HCT116 (cell line): ENCODE measurements around the gene ADARB2. TPM values are rescaled to one million over a fixed set of nuclear protein-coding genes. Genes with fewer than 3 reads are reported as not detected.

Source experiments
- ATAC-seq: fragments of 200-7000 bp; cut with Tn5 transposase; 2 replicates; pipeline ENCODE4 v1.9.1; 2020; ENCODE audit warnings: mild to moderate bottlenecking, moderate library complexity
- BruUV-seq: library from RNA; stranded (reverse); fragments of 400-500 nt; replicated peaks from 2 replicates; lab custom pipeline; 2021; lab: Mats Ljungman, UMichigan
- CTCF ChIA-PET: fragments of 300-600 bp; sonication (Branson Sonifier 250); formaldehyde crosslinking; loops from one replicate; lab custom pipeline; 2021; ENCODE audit warnings: antibody characterized with exemption; lab: Charles Lee
- POLR2A ChIA-PET: fragments of 300-600, 350-600 bp; sonication (Branson Sonifier 250); formaldehyde crosslinking; loops from one replicate; lab custom pipeline; 2021; ENCODE audit warnings: antibody characterized with exemption; lab: Charles Lee
- RAD21 ChIA-PET, 2 experiments: fragments of 300-600 bp; sonication (Branson Sonifier 250); formaldehyde crosslinking; loops; one replicate each; lab custom pipeline; 2023; ENCODE audit warnings: low total read pairs in 2 of 2; ENCODE audit not compliant: uncharacterized antibody in 2 of 2, unreplicated experiment in 2 of 2, low non-redundant PET in 1 of 2; lab: Charles Lee
- DNase-seq: peaks from one replicate; pipeline ENCODE4 v3.0.0-alpha.2; 2010; ENCODE audit warnings: low read depth, low spot score
- H2AFZ ChIP-seq: fragments of 200-600 bp; shearing (Covaris generic), sonication (generic); 2 replicates; pipeline ENCODE4 v1.6.1; 2017; ENCODE audit warnings: low read depth, mixed run types, mixed read lengths, antibody characterized with exemption, low read length; ENCODE audit not compliant: poor library complexity, severe bottlenecking
- H3K27ac ChIP-seq: 2 replicates; pipeline ENCODE4 v1.5.1; 2012; ENCODE audit warnings: low read depth, low read length
- H3K27me3 ChIP-seq: fragments of 200-600 bp; sonication (generic); 2 replicates; pipeline ENCODE4 v1.6.1; 2016; ENCODE audit warnings: mixed run types, low read length, mixed read lengths; ENCODE audit not compliant: insufficient read depth
- H3K36me3 ChIP-seq, 2 experiments: fragments of 200-500 bp in 1 of 2; fragments of 200-600 bp in 1 of 2; sonication (Bioruptor generic) in 1 of 2; sonication (generic) in 1 of 2; 2 replicates each; pipeline versions ENCODE4 v1.5.1 to v1.6.1; 2014 to 2016; ENCODE audit warnings: low read length in 2 of 2, inconsistent platforms in 1 of 2, mixed read lengths in 1 of 2, mixed run types in 1 of 2; ENCODE audit not compliant: insufficient read depth in 2 of 2, control insufficient read depth in 1 of 2
- H3K4me1 ChIP-seq, 2 experiments: fragments of 200-600 bp in 1 of 2; sonication (generic) in 1 of 2; 2 replicates each; pipeline versions ENCODE4 v1.5.1 to v1.6.1; 2012 to 2017; ENCODE audit warnings: low read length in 2 of 2, inconsistent platforms in 1 of 2, mild to moderate bottlenecking in 1 of 2, mixed read lengths in 1 of 2, mixed run types in 1 of 2, moderate library complexity in 1 of 2; ENCODE audit not compliant: insufficient read depth in 2 of 2, control insufficient read depth in 1 of 2
- H3K4me2 ChIP-seq: fragments of 200-600 bp; sonication (generic); 2 replicates; pipeline ENCODE4 v1.6.1; 2017; ENCODE audit warnings: mixed run types, low read length, mixed read lengths
- H3K4me3 ChIP-seq, 2 experiments: fragments of 200-600 bp in 1 of 2; sonication (generic) in 1 of 2; replicated peaks in 1 of 2; 2 replicates each; pipeline ENCODE4 v1.5.1; 2011 to 2016; ENCODE audit warnings: low read length in 2 of 2, control low read depth in 1 of 2, low read depth in 1 of 2, mild to moderate bottlenecking in 1 of 2, mixed read lengths in 1 of 2, mixed run types in 1 of 2
- H3K79me2 ChIP-seq: fragments of 200-600 bp; sonication (generic); 2 replicates; pipeline ENCODE4 v1.6.1; 2017; ENCODE audit warnings: mild to moderate bottlenecking, mixed run types, low read length, moderate library complexity, mixed read lengths; ENCODE audit not compliant: insufficient read depth
- H3K9ac ChIP-seq: fragments of 200-600 bp; sonication (generic); 2 replicates; pipeline ENCODE4 v1.6.1; 2016; ENCODE audit warnings: low read length, mixed read lengths
- H3K9me2 ChIP-seq: fragments of 200-600 bp; sonication (generic), shearing (Covaris generic); 2 replicates; pipeline ENCODE4 v1.6.1; 2017; ENCODE audit warnings: mixed run types, mild to moderate bottlenecking, moderate library complexity; ENCODE audit not compliant: insufficient read depth
- H3K9me3 ChIP-seq, 2 experiments: fragments of 200-500 bp in 1 of 2; fragments of 200-600 bp in 1 of 2; sonication (Bioruptor generic) in 1 of 2; sonication (generic) in 1 of 2; 2 replicates each; pipeline ENCODE4 v1.6.1; 2014 to 2017; ENCODE audit warnings: low read length in 2 of 2, mixed read lengths in 2 of 2, inconsistent platforms in 1 of 2, low read depth in 1 of 2, mild to moderate bottlenecking in 1 of 2, mixed run types in 1 of 2, moderate library complexity in 1 of 2; ENCODE audit not compliant: control insufficient read depth in 1 of 2, insufficient read depth in 1 of 2
- H4K20me1 ChIP-seq: fragments of 200-600 bp; sonication (generic), shearing (Covaris generic); 2 replicates; pipeline ENCODE4 v1.6.1; 2017; ENCODE audit warnings: mixed run types, mild to moderate bottlenecking, moderate library complexity; ENCODE audit not compliant: insufficient read depth
- CBX3 ChIP-seq: IDR thresholded peaks from 2 replicates; pipeline ENCODE4 v1.6.1; 2012; ENCODE audit warnings: low read depth
- CEBPB ChIP-seq: IDR thresholded peaks from 2 replicates; pipeline ENCODE4 v1.6.1; 2012; ENCODE audit warnings: low read depth
- EGR1 ChIP-seq: IDR thresholded peaks from 2 replicates; pipeline ENCODE4 v1.6.1; 2012; ENCODE audit warnings: low read depth
- FOSL1 ChIP-seq: IDR thresholded peaks from 2 replicates; pipeline ENCODE4 v1.6.1; 2012; ENCODE audit warnings: low read depth
- JUND ChIP-seq: IDR thresholded peaks from 2 replicates; pipeline ENCODE4 v1.6.1; 2012
- MAX ChIP-seq: IDR thresholded peaks from 2 replicates; pipeline ENCODE4 v1.6.1; 2012
- POLR2AphosphoS5 ChIP-seq: IDR thresholded peaks from 2 replicates; pipeline ENCODE4 v1.6.1; 2011; ENCODE audit warnings: mild to moderate bottlenecking, low read depth, low read length, moderate library complexity
- REST ChIP-seq: IDR thresholded peaks from 2 replicates; pipeline ENCODE4 v1.6.1; 2012; ENCODE audit warnings: low read depth
- SRF ChIP-seq: IDR thresholded peaks from 2 replicates; pipeline ENCODE4 v1.6.1; 2012; ENCODE audit warnings: low read depth
- TCF7L2 ChIP-seq: IDR thresholded peaks from 2 replicates; pipeline ENCODE4 v1.7.0; 2011; ENCODE audit warnings: borderline replicate concordance, inconsistent platforms; ENCODE audit not compliant: insufficient read depth, insufficient read length; ENCODE audit errors: extremely low read depth
- YY1 ChIP-seq: IDR thresholded peaks from 2 replicates; pipeline ENCODE4 v1.6.1; 2011; ENCODE audit warnings: low read length, low read depth, moderate library complexity, mild to moderate bottlenecking; ENCODE audit not compliant: insufficient replicate concordance; ENCODE audit errors: extremely low read depth
- ZFX ChIP-seq: fragments of 450-650 bp; IDR thresholded peaks from 2 replicates; pipeline ENCODE4 v1.6.1; 2017
- ZNF274 ChIP-seq: fragments of 200-500 bp; sonication (Bioruptor generic); IDR thresholded peaks from 2 replicates; pipeline ENCODE4 v1.6.1; 2014; ENCODE audit warnings: mild to moderate bottlenecking, low read depth, low read length, inconsistent platforms
- intact Hi-C: fragments of 100-400 bp; cut with micrococcal nuclease; formaldehyde crosslinking; loops from 2 replicates; pipeline ENCODE4 v1.10.0; 2022
- total RNA-seq: library from RNA; stranded (reverse); gene quantifications from one replicate; pipeline ENCODE4 v1.2.1, GENCODE V29; 2021; ENCODE audit not compliant: unreplicated experiment
- TF ChIP-seq, protein P1 (sequence below): IDR thresholded peaks from 2 replicates; pipeline ENCODE4 v1.6.1; 2011; ENCODE audit warnings: mild to moderate bottlenecking, low read length, moderate library complexity; ENCODE audit not compliant: insufficient replicate concordance; ENCODE audit errors: extremely low read depth
- TF ChIP-seq, protein P2 (sequence below): IDR thresholded peaks from 2 replicates; pipeline ENCODE4 v1.6.1; 2012
- TF ChIP-seq, protein P3 (sequence below), 3 experiments: fragments of 200-600 bp in 1 of 3; sonication (generic) in 1 of 3; IDR thresholded peaks in 2 of 3; conservative IDR thresholded peaks in 1 of 3; 2 replicates each; pipeline ENCODE4 v1.5.1; 2012 to 2017; ENCODE audit warnings: low read depth in 2 of 3, low read length in 2 of 3, antibody characterized with exemption in 1 of 3, borderline replicate concordance in 1 of 3, control low read depth in 1 of 3, mild to moderate bottlenecking in 1 of 3, mixed read lengths in 1 of 3, mixed run types in 1 of 3, moderate library complexity in 1 of 3; ENCODE audit not compliant: insufficient read depth in 1 of 3

The ADARB2 gene
- total RNA-seq, 1 experiment from 2014 or later: not detected

DNA sequence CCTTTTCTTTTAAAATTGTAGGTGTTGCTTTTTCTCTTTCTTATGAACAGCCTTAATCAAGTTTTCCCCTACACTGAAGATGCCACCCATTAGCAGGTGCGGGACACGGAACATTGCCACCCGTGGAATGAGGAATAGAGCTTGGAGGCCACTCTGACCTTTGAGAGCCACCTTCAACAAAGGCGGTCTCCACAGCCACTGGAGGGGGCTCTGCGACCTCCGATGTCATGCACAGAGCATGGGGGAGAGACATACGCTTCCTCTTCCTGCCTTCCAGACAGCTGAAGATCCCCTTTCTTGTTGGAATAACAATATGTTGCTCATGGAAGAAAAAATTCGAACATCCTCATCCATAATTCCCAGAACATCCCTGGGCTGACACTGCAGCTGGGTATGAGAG, 39.1 kb downstream of the ADARB2 start:
- no peak overlapping the region for H3K4me2 ChIP-seq
- CTCF ChIA-PET: no interaction called here
- intact Hi-C loops: no loop called here
- no peaks in the 10 kb centered on the region for H3K9me2 ChIP-seq
- no peak overlapping the region for H3K27ac ChIP-seq
- POLR2A ChIA-PET: no interaction called here
- no peak for DNase-seq
- no peaks in the 10 kb centered on the region for H3K27me3 ChIP-seq
- no peaks in the 10 kb centered on the region for H4K20me1 ChIP-seq
- no peak overlapping the region for H2AFZ ChIP-seq
- peaks cover 0 to 9% of the 10 kb centered on the region in 2 experiments; a peak in 1 of 4 replicates for H3K9me3 ChIP-seq
- no peak overlapping the region for H3K4me3 ChIP-seq
- TF ChIP-seq, protein P1, sequence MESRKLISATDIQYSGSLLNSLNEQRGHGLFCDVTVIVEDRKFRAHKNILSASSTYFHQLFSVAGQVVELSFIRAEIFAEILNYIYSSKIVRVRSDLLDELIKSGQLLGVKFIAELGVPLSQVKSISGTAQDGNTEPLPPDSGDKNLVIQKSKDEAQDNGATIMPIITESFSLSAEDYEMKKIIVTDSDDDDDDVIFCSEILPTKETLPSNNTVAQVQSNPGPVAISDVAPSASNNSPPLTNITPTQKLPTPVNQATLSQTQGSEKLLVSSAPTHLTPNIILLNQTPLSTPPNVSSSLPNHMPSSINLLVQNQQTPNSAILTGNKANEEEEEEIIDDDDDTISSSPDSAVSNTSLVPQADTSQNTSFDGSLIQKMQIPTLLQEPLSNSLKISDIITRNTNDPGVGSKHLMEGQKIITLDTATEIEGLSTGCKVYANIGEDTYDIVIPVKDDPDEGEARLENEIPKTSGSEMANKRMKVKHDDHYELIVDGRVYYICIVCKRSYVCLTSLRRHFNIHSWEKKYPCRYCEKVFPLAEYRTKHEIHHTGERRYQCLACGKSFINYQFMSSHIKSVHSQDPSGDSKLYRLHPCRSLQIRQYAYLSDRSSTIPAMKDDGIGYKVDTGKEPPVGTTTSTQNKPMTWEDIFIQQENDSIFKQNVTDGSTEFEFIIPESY: no peak
- no peak for TF ChIP-seq MAX
- no peak for TF ChIP-seq SRF
- TF ChIP-seq, protein P2, sequence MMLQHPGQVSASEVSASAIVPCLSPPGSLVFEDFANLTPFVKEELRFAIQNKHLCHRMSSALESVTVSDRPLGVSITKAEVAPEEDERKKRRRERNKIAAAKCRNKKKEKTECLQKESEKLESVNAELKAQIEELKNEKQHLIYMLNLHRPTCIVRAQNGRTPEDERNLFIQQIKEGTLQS: no peak
- TF ChIP-seq EGR1: no peak
- no peak for TF ChIP-seq JUND
- TF ChIP-seq CBX3: no peak
- TF ChIP-seq FOSL1: no peak
- TF ChIP-seq YY1: no peak
- TF ChIP-seq ZNF274: no peak
- TF ChIP-seq CEBPB: no peak
- TF ChIP-seq TCF7L2: no peak
- no peak for TF ChIP-seq POLR2AphosphoS5
- TF ChIP-seq, protein P3, sequence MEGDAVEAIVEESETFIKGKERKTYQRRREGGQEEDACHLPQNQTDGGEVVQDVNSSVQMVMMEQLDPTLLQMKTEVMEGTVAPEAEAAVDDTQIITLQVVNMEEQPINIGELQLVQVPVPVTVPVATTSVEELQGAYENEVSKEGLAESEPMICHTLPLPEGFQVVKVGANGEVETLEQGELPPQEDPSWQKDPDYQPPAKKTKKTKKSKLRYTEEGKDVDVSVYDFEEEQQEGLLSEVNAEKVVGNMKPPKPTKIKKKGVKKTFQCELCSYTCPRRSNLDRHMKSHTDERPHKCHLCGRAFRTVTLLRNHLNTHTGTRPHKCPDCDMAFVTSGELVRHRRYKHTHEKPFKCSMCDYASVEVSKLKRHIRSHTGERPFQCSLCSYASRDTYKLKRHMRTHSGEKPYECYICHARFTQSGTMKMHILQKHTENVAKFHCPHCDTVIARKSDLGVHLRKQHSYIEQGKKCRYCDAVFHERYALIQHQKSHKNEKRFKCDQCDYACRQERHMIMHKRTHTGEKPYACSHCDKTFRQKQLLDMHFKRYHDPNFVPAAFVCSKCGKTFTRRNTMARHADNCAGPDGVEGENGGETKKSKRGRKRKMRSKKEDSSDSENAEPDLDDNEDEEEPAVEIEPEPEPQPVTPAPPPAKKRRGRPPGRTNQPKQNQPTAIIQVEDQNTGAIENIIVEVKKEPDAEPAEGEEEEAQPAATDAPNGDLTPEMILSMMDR (IDR thresholded peaks at IDR 0.05 in 2 of 3, conservative IDR thresholded peaks at IDR 0.05 in 1 of 3; ENCODE audit: borderline replicate concordance in 1 of 3, insufficient read depth in 1 of 3, low read depth in 2 of 3, low read length in 2 of 3): no peak
- TF ChIP-seq ZFX: no peak
- TF ChIP-seq REST: no peak
- TF ChIP-seq, all 23 proteins: peak for 0
- Histone ChIP-seq H3K4me1 (no peaks in the 10 kb centered on the region), H3K79me2 (no peaks in the 10 kb centered on the region), H3K9ac (no peak overlapping the region), H3K36me3 (no peaks in the 10 kb centered on the region)
- no peak for ATAC-seq
- RAD21 ChIA-PET: no interaction called here
- no TSS peak for BruUV-seq
